Suprapubic skin (tissue), 4 donors: Measurements from ENCODE around the gene HABP4. TPM values are rescaled to one million over a fixed set of nuclear protein-coding genes. Genes with fewer than 3 reads are reported as not detected.

Experiments used
- DNase-seq, 2 donors: peaks; one replicate each; pipeline ENCODE4 v3.0.0-alpha.2; 2019; ENCODE audit warnings: low spot score in 2 of 2
- H3K27ac ChIP-seq: fragments of 200-600 bp; sonication (generic); one replicate; pipeline ENCODE4 v1.5.1; 2019
- H3K27me3 ChIP-seq: fragments of 200-600 bp; sonication (generic); one replicate; pipeline ENCODE4 v1.5.1; 2019
- H3K36me3 ChIP-seq: fragments of 200-600 bp; sonication (generic); one replicate; pipeline ENCODE4 v1.5.1; 2019
- H3K4me1 ChIP-seq: fragments of 200-600 bp; sonication (generic); one replicate; pipeline ENCODE4 v1.5.1; 2019
- H3K4me3 ChIP-seq: fragments of 200-600 bp; sonication (generic); one replicate; pipeline ENCODE4 v1.5.1; 2019; ENCODE audit warnings: mild to moderate bottlenecking
- H3K9me3 ChIP-seq: fragments of 200-600 bp; sonication (generic); one replicate; pipeline ENCODE4 v1.5.1; 2019
- EP300 ChIP-seq: sonication (generic); formaldehyde crosslinking; IDR thresholded peaks from one replicate; pipeline ENCODE4 v1.6.1; 2017; ENCODE audit warnings: antibody characterized with exemption
- POLR2A ChIP-seq, 2 donors: fragments of 450-650 bp; IDR thresholded peaks; one replicate each; pipeline ENCODE4 v1.6.1; 2017; ENCODE audit warnings: antibody characterized with exemption in 2 of 2, mild to moderate bottlenecking in 2 of 2, moderate library complexity in 2 of 2
- POLR2AphosphoS5 ChIP-seq, 3 donors: sonication (generic); formaldehyde crosslinking; IDR thresholded peaks; one replicate each; pipeline ENCODE4 v1.6.1; 2017; ENCODE audit warnings: antibody characterized with exemption in 3 of 3
- WGBS: methylation state at CpG from one replicate; pipeline ENCODE4 v1.1.5; 2018; 5-methylcytosine and 5-hydroxymethylcytosine counted together
- total RNA-seq, 4 donors: library from RNA; depleted of rRNA; stranded (reverse); fragments of >200 nt; gene quantifications; one replicate each; pipeline ENCODE4 v1.1.0, GENCODE V29; 2016
- TF ChIP-seq, protein P1 (sequence below), 2 donors: fragments of 200-600 bp in 1 of 2; fragments of 450-650 bp in 1 of 2; sonication (generic) in 1 of 2; IDR thresholded peaks; one replicate each; pipeline ENCODE4 v1.5.1; 2016 to 2019; ENCODE audit warnings: antibody characterized with exemption in 2 of 2, mild to moderate bottlenecking in 1 of 2, moderate library complexity in 1 of 2

The HABP4 gene
- total RNA-seq, 4 donors from 2014 or later = 3.9 to 9.2 (median 7.1) TPM

GRCh38 chr9:96447406-96447805 is 2.6 kb upstream of the HABP4 start:
- H3K27me3 ChIP-seq = no peaks in the 10 kb centered on the region
- peaks cover 17% of the 10 kb centered on the region for H3K4me1 ChIP-seq
- H3K9me3 ChIP-seq = no peaks in the 10 kb centered on the region
- no peak for TF ChIP-seq EP300
- TF ChIP-seq, protein P1, sequence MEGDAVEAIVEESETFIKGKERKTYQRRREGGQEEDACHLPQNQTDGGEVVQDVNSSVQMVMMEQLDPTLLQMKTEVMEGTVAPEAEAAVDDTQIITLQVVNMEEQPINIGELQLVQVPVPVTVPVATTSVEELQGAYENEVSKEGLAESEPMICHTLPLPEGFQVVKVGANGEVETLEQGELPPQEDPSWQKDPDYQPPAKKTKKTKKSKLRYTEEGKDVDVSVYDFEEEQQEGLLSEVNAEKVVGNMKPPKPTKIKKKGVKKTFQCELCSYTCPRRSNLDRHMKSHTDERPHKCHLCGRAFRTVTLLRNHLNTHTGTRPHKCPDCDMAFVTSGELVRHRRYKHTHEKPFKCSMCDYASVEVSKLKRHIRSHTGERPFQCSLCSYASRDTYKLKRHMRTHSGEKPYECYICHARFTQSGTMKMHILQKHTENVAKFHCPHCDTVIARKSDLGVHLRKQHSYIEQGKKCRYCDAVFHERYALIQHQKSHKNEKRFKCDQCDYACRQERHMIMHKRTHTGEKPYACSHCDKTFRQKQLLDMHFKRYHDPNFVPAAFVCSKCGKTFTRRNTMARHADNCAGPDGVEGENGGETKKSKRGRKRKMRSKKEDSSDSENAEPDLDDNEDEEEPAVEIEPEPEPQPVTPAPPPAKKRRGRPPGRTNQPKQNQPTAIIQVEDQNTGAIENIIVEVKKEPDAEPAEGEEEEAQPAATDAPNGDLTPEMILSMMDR (IDR thresholded peaks at IDR 0.05) = no peak
- no peak for TF ChIP-seq POLR2AphosphoS5 (IDR thresholded peaks at IDR 0.05)
- TF ChIP-seq POLR2A (IDR thresholded peaks at IDR 0.05) = no peak
- DNase-seq = no peak
- H3K27ac ChIP-seq = no peak overlapping the region
- H3K36me3 ChIP-seq = no peaks in the 10 kb centered on the region
- no peak overlapping the region for H3K4me3 ChIP-seq
- 76% methylated on average over 3 of the region's 3 CpGs for WGBS

DNA sequence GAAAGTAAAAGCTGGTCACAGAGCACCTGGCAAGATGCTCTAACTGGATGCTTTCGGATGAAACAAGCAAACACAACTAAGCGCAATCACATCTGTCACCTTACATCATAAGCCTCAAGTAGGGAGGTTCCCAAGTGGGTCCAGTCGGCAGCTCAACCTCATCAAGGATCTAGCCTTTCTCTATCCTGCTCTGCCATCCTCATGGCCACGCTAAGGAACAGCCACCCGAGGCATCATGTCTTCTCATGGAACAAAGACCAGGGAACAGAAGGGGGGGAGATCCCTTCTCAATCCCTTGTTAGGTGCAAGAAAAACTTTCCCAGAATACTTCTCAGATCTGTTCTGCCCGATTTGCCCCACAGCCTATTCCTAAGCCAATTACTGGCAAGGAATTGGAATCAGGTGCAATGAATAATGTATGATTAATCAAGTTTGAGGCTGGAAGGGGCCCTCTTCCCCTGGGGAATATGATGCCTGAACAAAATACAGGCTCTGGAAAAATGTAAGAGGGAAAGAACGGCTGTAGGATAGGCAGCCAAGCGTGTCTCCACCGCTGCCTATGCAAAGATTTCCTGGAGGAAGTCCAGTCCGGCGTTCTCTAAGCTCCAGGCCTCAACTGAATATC is 1.3 kb upstream of the HABP4 start:
- Histone ChIP-seq H3K27me3 (no peaks in the 10 kb centered on the region), H3K4me3 (no peak overlapping the region), H3K4me1 (peaks cover 20% of the 10 kb centered on the region), H3K9me3 (no peaks in the 10 kb centered on the region), H3K36me3 (no peaks in the 10 kb centered on the region), H3K27ac (no peak overlapping the region)
- WGBS = 83% methylated on average over 11 of the region's 11 CpGs
- no peak for DNase-seq
- no peak for TF ChIP-seq POLR2AphosphoS5 (IDR thresholded peaks at IDR 0.05)
- TF ChIP-seq, protein P1 (IDR thresholded peaks at IDR 0.05) = no peak
- no peak for TF ChIP-seq POLR2A (IDR thresholded peaks at IDR 0.05)

DNA sequence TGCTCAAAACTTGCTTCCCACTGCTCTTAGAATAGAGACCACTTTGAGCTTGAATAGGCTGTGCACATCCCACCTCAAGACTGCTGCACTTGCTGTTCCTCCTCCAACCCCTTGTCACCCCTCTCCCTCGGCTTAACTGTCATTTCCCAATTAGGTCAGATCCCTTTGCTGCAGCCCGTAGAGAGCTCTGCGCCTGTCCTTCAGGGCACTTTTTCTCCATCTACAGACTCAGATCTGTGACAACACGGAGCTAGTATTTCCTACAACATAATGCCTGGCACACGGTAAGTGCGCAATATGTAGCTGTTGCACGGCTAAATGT is 485 bp upstream of the HABP4 start:
- DNase-seq = no peak
- 0% methylated on average over 7 of the region's 7 CpGs for WGBS

DNA sequence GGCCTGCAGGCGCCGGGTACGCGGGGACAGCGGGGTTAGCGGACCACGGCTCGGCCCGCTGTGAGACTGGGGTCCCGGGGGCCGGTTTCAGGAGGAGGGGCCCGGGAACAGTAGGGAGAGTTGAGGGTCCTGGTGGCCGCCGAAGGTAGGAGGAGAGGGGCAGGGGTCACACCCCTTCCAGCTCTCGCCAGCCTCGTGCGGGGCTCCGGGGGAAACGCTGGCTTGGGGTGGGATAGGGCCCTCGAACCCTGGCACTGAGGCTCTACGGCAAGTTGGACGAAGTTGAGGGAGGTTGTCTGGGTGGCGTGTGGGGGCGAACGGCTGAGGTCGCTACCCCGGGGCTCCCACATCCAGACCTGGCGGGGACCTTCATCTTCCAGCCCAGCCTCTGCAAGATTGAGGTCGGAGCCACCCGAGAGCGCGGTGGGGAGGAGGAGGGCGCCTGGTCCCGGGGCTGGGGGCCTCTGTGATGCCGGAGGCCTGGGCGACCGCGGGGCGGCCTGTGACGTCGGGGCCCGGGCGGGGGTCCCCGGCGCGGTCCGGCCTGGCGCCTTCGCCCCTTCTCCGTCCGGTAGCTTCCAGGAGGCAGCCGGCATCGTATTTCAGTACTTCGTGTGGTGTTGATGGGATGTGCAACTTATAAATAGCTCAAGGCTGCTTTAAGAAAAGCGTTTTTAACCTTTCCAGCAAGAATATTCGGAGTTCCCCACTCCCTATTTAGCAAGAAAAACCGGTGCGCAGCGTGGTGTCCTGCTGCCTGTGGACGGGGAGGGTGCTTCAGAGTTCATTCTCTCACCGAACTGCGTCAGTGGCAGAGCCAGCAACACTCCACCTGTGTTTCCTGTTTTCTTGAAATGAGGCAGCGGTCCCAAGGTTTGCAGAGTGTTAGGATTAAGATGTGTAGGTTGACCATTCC is 902 bp downstream of the HABP4 start:
- TF ChIP-seq, protein P1 (IDR thresholded peaks at IDR 0.05) = no peak
- TF ChIP-seq POLR2AphosphoS5 (IDR thresholded peaks at IDR 0.05) (no peak), EP300 (no peak), POLR2A (IDR thresholded peaks at IDR 0.05) (no peak)
- H3K27ac ChIP-seq = peak overlapping the region; percentile 86
- peak overlapping the region; percentile 92 for H3K4me3 ChIP-seq
- WGBS = 1% methylated on average over 53 of the region's 63 CpGs
- peaks cover 20% of the 10 kb centered on the region for H3K4me1 ChIP-seq
- DNase-seq = peak; percentile 72 to 82
- H3K36me3 ChIP-seq = no peaks in the 10 kb centered on the region
- H3K27me3 ChIP-seq = no peaks in the 10 kb centered on the region
- no peaks in the 10 kb centered on the region for H3K9me3 ChIP-seq

More for the DNA sequence above, 485 bp upstream of the HABP4 start:
- peak overlapping the region; percentile 38 for H3K27ac ChIP-seq
- H3K27me3 ChIP-seq = no peaks in the 10 kb centered on the region
- H3K4me3 ChIP-seq = peak overlapping the region; percentile 92
- H3K9me3 ChIP-seq = no peaks in the 10 kb centered on the region
- H3K4me1 ChIP-seq = peaks cover 20% of the 10 kb centered on the region
- H3K36me3 ChIP-seq = no peaks in the 10 kb centered on the region
- TF ChIP-seq POLR2AphosphoS5 (IDR thresholded peaks at IDR 0.05) (no peak), POLR2A (IDR thresholded peaks at IDR 0.05) (no peak), EP300 (no peak)
- TF ChIP-seq, protein P1 (IDR thresholded peaks at IDR 0.05) = no peak

GRCh38 chr9:96453625-96454024 is 3.7 kb downstream of the HABP4 start:
- WGBS = 19% methylated on average over 2 of the region's 2 CpGs
- H3K36me3 ChIP-seq = no peaks in the 10 kb centered on the region
- no peak overlapping the region for H3K27ac ChIP-seq
- no peaks in the 10 kb centered on the region for H3K9me3 ChIP-seq
- TF ChIP-seq, protein P1 (IDR thresholded peaks at IDR 0.05) = peak; percentile 21 to 50
- no peak for TF ChIP-seq POLR2AphosphoS5 (IDR thresholded peaks at IDR 0.05)
- TF ChIP-seq EP300 = no peak
- TF ChIP-seq POLR2A (IDR thresholded peaks at IDR 0.05) = no peak
- peaks cover 20% of the 10 kb centered on the region for H3K4me1 ChIP-seq
- no peak for DNase-seq
- no peak overlapping the region for H3K4me3 ChIP-seq
- no peaks in the 10 kb centered on the region for H3K27me3 ChIP-seq
